Vagina (tissue), 2 donors: ENCODE results near the gene HSD17B8.

Experiments used
- POLR2AphosphoS5 ChIP-seq, 2 donors: sonication (generic); formaldehyde crosslinking; IDR thresholded peaks; one replicate each; pipeline ENCODE4 v1.9.0; 2017; ENCODE audit warnings: antibody characterized with exemption in 2 of 2, mild to moderate bottlenecking in 2 of 2, low read depth in 1 of 2; ENCODE audit not compliant: insufficient read depth in 1 of 2
- TF ChIP-seq, protein P1 (sequence below), 3 experiments: fragments of 450-650 bp in 2 of 3; fragments of 200-600 bp in 1 of 3; sonication (generic) in 1 of 3; IDR thresholded peaks; one replicate each; pipeline ENCODE4 v1.5.1; 2017 to 2019; ENCODE audit warnings: antibody characterized with exemption in 3 of 3, mild to moderate bottlenecking in 2 of 3, moderate library complexity in 2 of 3

- TF ChIP-seq POLR2AphosphoS5 (IDR thresholded peaks at IDR 0.05; ENCODE audit: insufficient read depth in 1 of 2, low read depth in 1 of 2): no peak
- TF ChIP-seq, protein P1, sequence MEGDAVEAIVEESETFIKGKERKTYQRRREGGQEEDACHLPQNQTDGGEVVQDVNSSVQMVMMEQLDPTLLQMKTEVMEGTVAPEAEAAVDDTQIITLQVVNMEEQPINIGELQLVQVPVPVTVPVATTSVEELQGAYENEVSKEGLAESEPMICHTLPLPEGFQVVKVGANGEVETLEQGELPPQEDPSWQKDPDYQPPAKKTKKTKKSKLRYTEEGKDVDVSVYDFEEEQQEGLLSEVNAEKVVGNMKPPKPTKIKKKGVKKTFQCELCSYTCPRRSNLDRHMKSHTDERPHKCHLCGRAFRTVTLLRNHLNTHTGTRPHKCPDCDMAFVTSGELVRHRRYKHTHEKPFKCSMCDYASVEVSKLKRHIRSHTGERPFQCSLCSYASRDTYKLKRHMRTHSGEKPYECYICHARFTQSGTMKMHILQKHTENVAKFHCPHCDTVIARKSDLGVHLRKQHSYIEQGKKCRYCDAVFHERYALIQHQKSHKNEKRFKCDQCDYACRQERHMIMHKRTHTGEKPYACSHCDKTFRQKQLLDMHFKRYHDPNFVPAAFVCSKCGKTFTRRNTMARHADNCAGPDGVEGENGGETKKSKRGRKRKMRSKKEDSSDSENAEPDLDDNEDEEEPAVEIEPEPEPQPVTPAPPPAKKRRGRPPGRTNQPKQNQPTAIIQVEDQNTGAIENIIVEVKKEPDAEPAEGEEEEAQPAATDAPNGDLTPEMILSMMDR (IDR thresholded peaks at IDR 0.05): no peak
These were observed 954 bp downstream of the HSD17B8 start for GRCh38 chr6:33205191-33206026.
